ENCODE data around the gene REP15.

The REP15 gene

GRCh38 chr12:27672051-27672450 is 24.2 kb upstream of the REP15 start:
- no peak overlapping the region for H3K9ac ChIP-seq (ENCODE audit: low read length)
- DNase-seq, result no peak

GRCh38 chr12:27672643-27673042 is 23.6 kb upstream of the REP15 start:
- no peak for TF ChIP-seq EZH2 (optimal IDR thresholded peaks at IDR 0.05; ENCODE audit: low read depth, low read length)
- no peak for TF ChIP-seq EZH2phosphoT487 (IDR thresholded peaks at IDR 0.05; ENCODE audit: low read length)
- no peak for TF ChIP-seq CTCF (IDR thresholded peaks at IDR 0.05; ENCODE audit: low read length)
- Histone ChIP-seq H4K20me1 (ENCODE audit: insufficient read depth, low read length) (no peaks in the 10 kb centered on the region), H2AFZ (ENCODE audit: low read length) (no peak overlapping the region), H3K9me3 (replicated peaks; ENCODE audit: insufficient read depth, low read length) (no peaks in the 10 kb centered on the region), H3K4me3 (ENCODE audit: low read length) (no peak overlapping the region), H3K9me2 (replicated peaks; ENCODE audit: insufficient read depth, low read length) (no peaks in the 10 kb centered on the region), H3F3A (ENCODE audit: insufficient read depth, low read length) (peaks cover 6% of the 10 kb centered on the region), H3K4me2 (ENCODE audit: low read depth, low read length) (no peak overlapping the region), H3K4me1 (ENCODE audit: low read length) (peaks cover 7% of the 10 kb centered on the region), H3K79me2 (ENCODE audit: low read length) (no peaks in the 10 kb centered on the region), H3K27me3 (replicated peaks; ENCODE audit: insufficient read depth, low read length) (no peaks in the 10 kb centered on the region), H3K9ac (ENCODE audit: low read length) (no peak overlapping the region), H3K36me3 (replicated peaks; ENCODE audit: insufficient read depth, low read length) (no peaks in the 10 kb centered on the region), H3K27ac (ENCODE audit: low read length) (no peak overlapping the region)
- no peak for DNase-seq

More at GRCh38 chr12:27672051-27672450, 24.2 kb upstream of the REP15 start:
- Histone ChIP-seq H3K4me1 (ENCODE audit: low read length) (peaks cover 11% of the 10 kb centered on the region), H3K4me3 (ENCODE audit: low read length) (no peak overlapping the region), H3K27ac (ENCODE audit: low read length) (no peak overlapping the region), H2AFZ (ENCODE audit: low read length) (no peak overlapping the region), H3K9me2 (replicated peaks; ENCODE audit: insufficient read depth, low read length) (no peaks in the 10 kb centered on the region), H3K36me3 (replicated peaks; ENCODE audit: insufficient read depth, low read length) (no peaks in the 10 kb centered on the region), H3K79me2 (ENCODE audit: low read length) (no peaks in the 10 kb centered on the region), H3K27me3 (replicated peaks; ENCODE audit: insufficient read depth, low read length) (no peaks in the 10 kb centered on the region), H3K9me3 (replicated peaks; ENCODE audit: insufficient read depth, low read length) (no peaks in the 10 kb centered on the region), H4K20me1 (ENCODE audit: insufficient read depth, low read length) (no peaks in the 10 kb centered on the region), H3F3A (ENCODE audit: insufficient read depth, low read length) (peaks cover 12% of the 10 kb centered on the region), H3K4me2 (ENCODE audit: low read depth, low read length) (no peak overlapping the region)
- TF ChIP-seq CTCF (IDR thresholded peaks at IDR 0.05; ENCODE audit: low read length) (no peak), EZH2phosphoT487 (IDR thresholded peaks at IDR 0.05; ENCODE audit: low read length) (no peak), EZH2 (optimal IDR thresholded peaks at IDR 0.05; ENCODE audit: low read depth, low read length) (no peak)

GRCh38 chr12:27673101-27673718 is 23.0 kb upstream of the REP15 start:
- Histone ChIP-seq H3K4me2 (ENCODE audit: low read depth, low read length) (no peak overlapping the region), H3K9me3 (replicated peaks; ENCODE audit: insufficient read depth, low read length) (no peaks in the 10 kb centered on the region), H3K9ac (ENCODE audit: low read length) (no peak overlapping the region), H3K9me2 (replicated peaks; ENCODE audit: insufficient read depth, low read length) (no peaks in the 10 kb centered on the region), H3K79me2 (ENCODE audit: low read length) (no peaks in the 10 kb centered on the region), H3K4me1 (ENCODE audit: low read length) (peaks cover 2% of the 10 kb centered on the region), H3K27ac (ENCODE audit: low read length) (no peak overlapping the region), H3K27me3 (replicated peaks; ENCODE audit: insufficient read depth, low read length) (no peaks in the 10 kb centered on the region), H4K20me1 (ENCODE audit: insufficient read depth, low read length) (no peaks in the 10 kb centered on the region), H3F3A (ENCODE audit: insufficient read depth, low read length) (peaks cover under 1% of the 10 kb centered on the region; the same call in 1 of the 2 replicates), H3K4me3 (ENCODE audit: low read length) (no peak overlapping the region), H3K36me3 (replicated peaks; ENCODE audit: insufficient read depth, low read length) (no peaks in the 10 kb centered on the region), H2AFZ (ENCODE audit: low read length) (no peak overlapping the region)
- no peak for DNase-seq
- TF ChIP-seq EZH2 (optimal IDR thresholded peaks at IDR 0.05; ENCODE audit: low read depth, low read length) (no peak), CTCF (IDR thresholded peaks at IDR 0.05; ENCODE audit: low read length) (no peak), EZH2phosphoT487 (IDR thresholded peaks at IDR 0.05; ENCODE audit: low read length) (no peak)

All from MM.1S (cell line).